Spinal cord (tissue), 10 donors: ENCODE results near the gene VAPB. TPM values are rescaled to one million over a fixed set of nuclear protein-coding genes. Genes with fewer than 3 reads are reported as not detected.

Experiments
- DNase-seq, 6 donors: peaks; one replicate each; pipeline versions ENCODE4 v3.0.0 to v3.0.0-alpha.2; 2013 to 2015; ENCODE audit warnings: low spot score in 6 of 6, low read depth in 4 of 6
- H3K27ac ChIP-seq: one replicate; pipeline ENCODE4 v1.5.1; 2013; ENCODE audit warnings: low read depth, low read length, control low read depth
- H3K27me3 ChIP-seq: one replicate; pipeline ENCODE4 v1.6.1; 2013; ENCODE audit warnings: low read length; ENCODE audit not compliant: control insufficient read depth, insufficient read depth
- H3K36me3 ChIP-seq: one replicate; pipeline ENCODE4 v1.6.1; 2013; ENCODE audit warnings: low read length; ENCODE audit not compliant: control insufficient read depth, insufficient read depth
- H3K4me1 ChIP-seq: one replicate; pipeline ENCODE4 v1.6.1; 2013; ENCODE audit warnings: low read length; ENCODE audit not compliant: control insufficient read depth, insufficient read depth
- H3K4me3 ChIP-seq: one replicate; pipeline ENCODE4 v1.5.1; 2013; ENCODE audit warnings: low read depth, low read length, control low read depth
- H3K9me3 ChIP-seq: one replicate; pipeline ENCODE4 v1.6.1; 2013; ENCODE audit warnings: low read length; ENCODE audit not compliant: control insufficient read depth, insufficient read depth
- WGBS: methylation state at CpG from one replicate; pipeline ENCODE4 v1.1.5; 2013; ENCODE audit warnings: missing lambda C conversion rate; ENCODE audit not compliant: insufficient coverage; 5-methylcytosine and 5-hydroxymethylcytosine counted together
- polyA plus RNA-seq, 2 donors: library from polyadenylated mRNA; unstranded; fragments of 120-200 nt; gene quantifications; one replicate each; pipeline ENCODE4 v1.2.1, GENCODE V29; 2013; ENCODE audit not compliant: insufficient read length in 2 of 2
- total RNA-seq, 2 donors: library from RNA; depleted of rRNA in 1 of 2; stranded (reverse); fragments of 120-200 nt in 1 of 2; fragments of >200 nt in 1 of 2; gene quantifications; one replicate each; pipeline versions ENCODE4 v1.2.3 to v1.2.4, GENCODE V29; 2013 to 2014
- donor health status: healthy.

Gene VAPB
- total and polyA plus RNA-seq, 4 donors = 26.1 to 64.3 (median 56.6) TPM

GRCh38 chr20:58472273-58473018 is 83.4 kb downstream of the VAPB start:
- Histone ChIP-seq H3K27me3 (no peaks in the 10 kb centered on the region), H3K9me3 (no peaks in the 10 kb centered on the region), H3K36me3 (no peaks in the 10 kb centered on the region), H3K4me3 (no peak overlapping the region), H3K27ac (no peak overlapping the region), H3K4me1 (peaks cover 3% of the 10 kb centered on the region)
- 78% methylated on average over 13 of the region's 20 CpGs for WGBS
- DNase-seq = no peak

DNA sequence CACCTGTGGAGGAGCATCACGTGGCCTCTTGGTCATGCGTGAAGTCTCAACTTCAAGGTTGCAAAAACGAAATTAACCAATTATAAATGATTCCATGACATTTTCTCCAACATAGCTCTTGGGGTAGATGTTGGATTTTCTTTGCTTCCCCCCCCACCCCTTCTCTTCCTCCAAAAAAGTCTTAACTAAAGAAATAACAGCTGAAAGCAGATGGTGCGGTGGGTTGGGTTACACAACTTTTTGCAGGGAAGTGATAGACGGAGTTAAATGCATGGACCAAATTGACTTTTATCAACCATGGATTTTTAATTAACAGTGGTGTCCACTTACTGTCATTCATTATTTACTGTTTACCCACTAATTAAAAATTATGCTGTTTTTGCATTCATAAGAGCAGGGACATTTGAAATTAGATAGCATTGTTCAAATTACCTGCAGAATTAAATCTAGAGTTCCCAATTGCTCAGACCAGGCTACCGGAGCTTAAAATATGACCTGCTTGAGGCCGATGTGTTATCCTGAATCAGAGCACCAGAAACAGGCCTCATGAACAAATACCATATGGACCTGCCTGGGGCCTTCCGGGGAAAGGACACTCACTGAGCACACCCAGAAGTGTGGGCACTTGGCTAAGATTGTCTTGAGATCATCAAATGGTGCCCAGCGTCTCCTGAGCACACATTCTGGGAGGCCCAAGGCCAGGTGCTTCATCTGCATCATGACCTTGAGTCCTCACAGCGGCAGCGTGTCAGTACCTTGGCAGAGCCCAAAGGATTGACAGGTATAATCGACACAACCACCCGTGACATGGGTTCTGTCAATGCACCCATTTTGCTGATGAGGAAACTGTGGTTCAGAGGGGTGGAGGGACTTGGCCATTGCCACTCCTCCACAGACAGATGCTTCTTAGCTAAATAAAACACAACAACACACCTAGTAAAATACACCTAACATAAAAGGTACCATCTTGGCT is 84.7 kb downstream of the VAPB start:
- no peak for DNase-seq
- Histone ChIP-seq H3K27ac (no peak overlapping the region), H3K4me3 (no peak overlapping the region), H3K27me3 (no peaks in the 10 kb centered on the region), H3K4me1 (no peaks in the 10 kb centered on the region), H3K9me3 (peaks cover 7% of the 10 kb centered on the region), H3K36me3 (no peaks in the 10 kb centered on the region)
- WGBS = 96% methylated on average over 6 of the region's 13 CpGs

DNA sequence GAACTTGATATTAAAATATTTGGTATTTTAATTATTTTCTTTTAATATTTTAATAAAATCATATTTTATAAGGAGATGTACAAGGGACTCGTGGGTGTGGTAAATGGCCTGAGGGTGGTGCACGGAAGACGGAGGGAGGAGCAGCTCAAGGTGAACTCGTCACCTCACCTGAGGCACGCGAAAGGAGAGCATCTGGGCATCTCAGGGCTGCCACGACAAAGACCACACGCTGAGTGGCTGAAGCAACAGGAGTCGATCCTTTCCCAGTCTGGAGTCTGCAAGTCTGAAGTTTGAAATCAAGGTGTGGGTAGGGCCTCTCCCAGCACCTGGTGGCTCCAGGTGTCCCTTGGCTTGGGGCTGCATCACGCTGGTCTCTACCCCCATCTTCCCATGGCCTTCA is 86.4 kb downstream of the VAPB start:
- no peak for DNase-seq
- no peaks in the 10 kb centered on the region for H3K4me1 ChIP-seq
- H3K36me3 ChIP-seq = no peaks in the 10 kb centered on the region
- no peak overlapping the region for H3K27ac ChIP-seq
- 93% methylated on average over 7 of the region's 10 CpGs for WGBS
- H3K4me3 ChIP-seq = no peak overlapping the region
- H3K9me3 ChIP-seq = peaks cover 7% of the 10 kb centered on the region
- no peaks in the 10 kb centered on the region for H3K27me3 ChIP-seq

GRCh38 chr20:58478141-58478805 is 89.2 kb downstream of the VAPB start:
- H3K4me1 ChIP-seq = peaks cover 6% of the 10 kb centered on the region
- WGBS = 100% methylated on average over 3 of the region's 3 CpGs
- no peak for DNase-seq
- no peaks in the 10 kb centered on the region for H3K36me3 ChIP-seq
- H3K27me3 ChIP-seq = no peaks in the 10 kb centered on the region
- H3K9me3 ChIP-seq = peaks cover 7% of the 10 kb centered on the region
- no peak overlapping the region for H3K27ac ChIP-seq
- no peak overlapping the region for H3K4me3 ChIP-seq

DNA sequence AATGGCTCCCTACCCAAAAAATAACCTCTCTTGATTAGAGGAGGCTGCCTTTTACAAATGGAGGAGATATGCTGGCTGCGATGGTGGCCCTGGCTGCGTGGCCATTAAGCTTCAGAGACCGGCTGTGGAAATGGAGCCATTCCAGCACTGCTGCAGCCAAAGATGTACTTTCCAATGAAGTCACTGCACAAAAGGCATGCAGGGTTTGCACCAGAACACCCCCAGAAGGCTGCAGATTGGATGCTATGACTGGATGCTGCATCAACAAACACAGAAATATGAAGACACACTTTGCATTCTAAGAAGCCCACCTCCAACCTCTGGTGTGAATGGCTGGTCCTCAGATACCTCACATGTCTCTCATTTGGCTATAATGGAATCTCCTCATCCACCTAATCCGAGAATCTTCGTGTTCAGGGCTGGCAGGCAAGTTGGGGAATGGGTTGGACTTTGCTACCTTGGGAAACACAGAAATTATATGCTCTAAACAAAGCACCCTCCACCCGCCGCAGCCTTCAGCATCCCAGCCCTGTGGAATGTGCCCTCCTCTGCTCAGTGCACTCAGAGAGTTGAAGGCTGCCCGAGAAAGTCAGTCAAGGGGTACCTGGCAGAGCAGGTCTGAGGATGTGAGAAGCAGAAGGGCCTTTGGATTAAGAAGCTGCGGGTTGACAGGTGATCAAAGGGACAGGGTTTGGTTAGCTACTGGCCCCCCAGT is 90.9 kb downstream of the VAPB start:
- H3K4me1 ChIP-seq = peaks cover 6% of the 10 kb centered on the region
- 84% methylated on average over 6 of the region's 9 CpGs for WGBS
- no peak for DNase-seq
- H3K36me3 ChIP-seq = no peaks in the 10 kb centered on the region
- H3K27me3 ChIP-seq = no peaks in the 10 kb centered on the region
- H3K27ac ChIP-seq = no peak overlapping the region
- no peak overlapping the region for H3K4me3 ChIP-seq
- H3K9me3 ChIP-seq = peaks cover 7% of the 10 kb centered on the region

DNA sequence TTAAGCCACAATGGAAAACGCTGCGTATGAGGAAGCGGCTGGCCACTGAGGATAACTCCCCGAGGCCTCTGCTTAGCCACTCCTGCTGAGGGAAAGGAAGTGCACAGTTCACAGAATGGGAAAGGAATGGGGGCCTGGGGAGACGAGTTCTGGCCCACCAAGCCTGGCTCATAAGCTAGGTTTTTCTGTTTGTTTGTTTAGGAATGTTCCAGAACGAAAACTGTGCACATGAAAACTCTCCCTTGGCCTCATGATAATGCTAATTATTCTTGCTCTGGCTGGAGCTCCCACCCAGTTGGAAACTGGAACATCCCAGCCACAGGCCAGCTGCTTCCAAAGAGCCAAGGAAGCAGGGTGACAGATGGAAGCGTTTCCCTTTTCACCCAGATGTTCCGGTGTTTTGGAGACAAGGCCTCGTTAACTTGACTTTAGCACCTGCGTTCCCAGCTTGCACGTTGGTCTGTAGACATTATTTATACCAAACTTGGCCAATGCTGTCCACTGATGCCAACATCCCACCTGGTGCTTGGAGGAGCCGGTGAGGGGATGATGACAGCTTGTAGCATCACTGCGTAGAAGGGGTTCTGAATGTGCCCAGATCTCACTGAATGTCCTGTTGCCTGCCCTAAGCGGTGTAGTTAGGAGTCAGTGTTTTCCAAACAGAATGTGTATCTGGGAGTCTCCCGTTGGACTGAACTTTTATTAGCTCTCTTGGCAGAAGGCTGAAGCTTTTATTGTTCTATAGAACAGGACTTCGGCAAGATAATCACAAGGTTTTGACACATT is 91.7 kb downstream of the VAPB start:
- Histone ChIP-seq H3K36me3 (no peaks in the 10 kb centered on the region), H3K4me3 (no peak overlapping the region), H3K27me3 (no peaks in the 10 kb centered on the region), H3K27ac (no peak overlapping the region), H3K4me1 (peaks cover 6% of the 10 kb centered on the region), H3K9me3 (peaks cover 10% of the 10 kb centered on the region)
- DNase-seq = peak in 2 of 6 donors; percentile 29 to 53
- WGBS = 60% methylated on average over 14 of the region's 16 CpGs

GRCh38 chr20:58481481-58482021 is 92.5 kb downstream of the VAPB start:
- peaks cover 6% of the 10 kb centered on the region for H3K4me1 ChIP-seq
- peaks cover 12% of the 10 kb centered on the region for H3K9me3 ChIP-seq
- no peaks in the 10 kb centered on the region for H3K36me3 ChIP-seq
- H3K4me3 ChIP-seq = no peak overlapping the region
- WGBS = 13% methylated on average over 10 of the region's 18 CpGs
- DNase-seq = peak in 1 of 6 donors; percentile 33
- no peak overlapping the region for H3K27ac ChIP-seq
- no peaks in the 10 kb centered on the region for H3K27me3 ChIP-seq

DNA sequence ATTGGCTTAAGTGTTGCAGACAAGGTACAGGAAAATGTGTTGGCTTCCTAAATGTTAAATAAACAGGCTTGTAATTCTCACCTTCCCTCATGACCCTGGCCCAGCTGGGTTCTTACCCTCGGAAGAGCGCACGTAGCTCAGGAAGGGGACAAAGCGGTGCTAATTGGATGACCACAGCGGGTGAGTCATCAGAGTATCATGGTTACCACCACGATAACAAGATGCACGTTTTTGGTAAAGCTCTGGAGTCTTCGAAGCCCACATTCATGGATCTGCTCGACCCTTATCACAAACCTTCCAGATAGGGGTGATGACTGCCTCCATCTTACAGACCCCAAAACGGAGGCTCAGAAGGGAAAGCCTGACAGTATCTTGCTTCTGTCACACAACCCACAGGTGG is 93.4 kb downstream of the VAPB start:
- Histone ChIP-seq H3K4me3 (no peak overlapping the region), H3K4me1 (peaks cover 6% of the 10 kb centered on the region), H3K9me3 (peaks cover 12% of the 10 kb centered on the region), H3K27ac (no peak overlapping the region), H3K36me3 (no peaks in the 10 kb centered on the region), H3K27me3 (no peaks in the 10 kb centered on the region)
- DNase-seq = no peak
- 74% methylated on average over 10 of the region's 10 CpGs for WGBS
